GM12878 (cell line): Measurements from ENCODE around the gene CNST.

Experiments
- BACH1 ChIP-seq: fragments of 450-650 bp; IDR thresholded peaks from 2 replicates; pipeline ENCODE4 v1.6.1; 2017; ENCODE audit warnings: mild to moderate bottlenecking, borderline replicate concordance
- BHLHE40 ChIP-seq, 2 experiments: fragments of 450-650 bp in 1 of 2; IDR thresholded peaks; 2 replicates each; pipeline ENCODE4 v1.6.1; 2011 to 2017; ENCODE audit warnings: low read depth in 2 of 2, borderline replicate concordance in 1 of 2, improper control_type of control experiment in 1 of 2, low read length in 1 of 2, mild to moderate bottlenecking in 1 of 2
- EED ChIP-seq: sonication (generic); IDR thresholded peaks from 2 replicates; pipeline ENCODE4 v1.6.1; 2016; ENCODE audit warnings: antibody characterized with exemption, low read depth
- ETV6 ChIP-seq, 2 experiments: fragments of 450-650 bp in 1 of 2; IDR thresholded peaks in 1 of 2; conservative IDR thresholded peaks in 1 of 2; 2 replicates each; pipeline ENCODE4 v1.6.1; 2014; ENCODE audit warnings: antibody characterized with exemption in 1 of 2, borderline replicate concordance in 1 of 2, low read depth in 1 of 2, mild to moderate bottlenecking in 1 of 2, moderate library complexity in 1 of 2
- FOS ChIP-seq: IDR thresholded peaks from 3 replicates; pipeline ENCODE4 v1.6.1; 2011; ENCODE audit warnings: borderline replicate concordance; ENCODE audit not compliant: insufficient read length; ENCODE audit errors: extremely low read depth
- HDAC2 ChIP-seq: fragments of 200-600 bp; sonication (generic); IDR thresholded peaks from 2 replicates; pipeline ENCODE4 v1.6.1; 2017
- NR2F1 ChIP-seq: fragments of 450-650 bp; conservative IDR thresholded peaks from 2 replicates; pipeline ENCODE4 v1.6.1; 2017; ENCODE audit warnings: mild to moderate bottlenecking
- TAF1 ChIP-seq: IDR thresholded peaks from 2 replicates; pipeline ENCODE4 v1.6.1; 2011; ENCODE audit warnings: mild to moderate bottlenecking, low read depth, low read length, borderline replicate concordance
- ZSCAN29 ChIP-seq: fragments of 450-650 bp; IDR thresholded peaks from 2 replicates; pipeline ENCODE4 v1.6.1; 2017; ENCODE audit warnings: mild to moderate bottlenecking, moderate library complexity
- TF ChIP-seq, protein P1 (sequence below), 3 experiments: IDR thresholded peaks in 2 of 3; conservative IDR thresholded peaks in 1 of 3; 2 replicates each; pipeline ENCODE4 v1.5.1; 2011; ENCODE audit warnings: low read depth in 3 of 3, low read length in 3 of 3, mild to moderate bottlenecking in 3 of 3, control low read depth in 2 of 3, moderate library complexity in 2 of 3, inconsistent platforms in 1 of 3, mixed read lengths in 1 of 3; ENCODE audit not compliant: control insufficient read depth in 2 of 3, insufficient read depth in 1 of 3; ENCODE audit errors: extremely low read depth in 1 of 3

DNA sequence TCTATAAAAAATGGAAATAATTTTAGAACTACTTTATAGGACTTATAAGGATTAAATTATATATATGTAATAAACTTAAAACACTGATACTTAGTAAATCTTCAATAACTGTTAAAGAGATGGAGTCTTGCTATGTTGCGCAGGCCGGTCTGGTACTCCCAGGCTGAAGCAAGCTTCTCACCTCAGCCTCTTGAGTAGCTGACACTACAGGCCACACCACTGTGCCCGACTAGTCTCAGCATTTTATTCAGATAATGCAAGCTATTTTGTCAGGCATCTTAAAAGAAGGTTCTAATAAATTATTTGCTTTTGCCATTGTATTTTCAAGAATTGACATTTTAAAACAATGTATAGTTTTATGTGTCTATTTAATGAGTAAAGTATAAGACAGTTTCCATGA, 20.8 kb downstream of the CNST start:
- no peak for TF ChIP-seq EED
- no peak for TF ChIP-seq BHLHE40 (IDR thresholded peaks at IDR 0.05; ENCODE audit: borderline replicate concordance in 1 of 2, low read depth in 2 of 2, low read length in 1 of 2)
- no peak for TF ChIP-seq NR2F1
- TF ChIP-seq BACH1, result no peak
- TF ChIP-seq ETV6 (conservative IDR thresholded peaks at IDR 0.05 in 1 of 2, IDR thresholded peaks at IDR 0.05 in 1 of 2; ENCODE audit: borderline replicate concordance in 1 of 2, low read depth in 1 of 2), result no peak
- no peak for TF ChIP-seq FOS
- no peak for TF ChIP-seq ZSCAN29
- TF ChIP-seq HDAC2, result no peak
- TF ChIP-seq, protein P1, sequence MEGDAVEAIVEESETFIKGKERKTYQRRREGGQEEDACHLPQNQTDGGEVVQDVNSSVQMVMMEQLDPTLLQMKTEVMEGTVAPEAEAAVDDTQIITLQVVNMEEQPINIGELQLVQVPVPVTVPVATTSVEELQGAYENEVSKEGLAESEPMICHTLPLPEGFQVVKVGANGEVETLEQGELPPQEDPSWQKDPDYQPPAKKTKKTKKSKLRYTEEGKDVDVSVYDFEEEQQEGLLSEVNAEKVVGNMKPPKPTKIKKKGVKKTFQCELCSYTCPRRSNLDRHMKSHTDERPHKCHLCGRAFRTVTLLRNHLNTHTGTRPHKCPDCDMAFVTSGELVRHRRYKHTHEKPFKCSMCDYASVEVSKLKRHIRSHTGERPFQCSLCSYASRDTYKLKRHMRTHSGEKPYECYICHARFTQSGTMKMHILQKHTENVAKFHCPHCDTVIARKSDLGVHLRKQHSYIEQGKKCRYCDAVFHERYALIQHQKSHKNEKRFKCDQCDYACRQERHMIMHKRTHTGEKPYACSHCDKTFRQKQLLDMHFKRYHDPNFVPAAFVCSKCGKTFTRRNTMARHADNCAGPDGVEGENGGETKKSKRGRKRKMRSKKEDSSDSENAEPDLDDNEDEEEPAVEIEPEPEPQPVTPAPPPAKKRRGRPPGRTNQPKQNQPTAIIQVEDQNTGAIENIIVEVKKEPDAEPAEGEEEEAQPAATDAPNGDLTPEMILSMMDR (IDR thresholded peaks at IDR 0.05 in 2 of 3, conservative IDR thresholded peaks at IDR 0.05 in 1 of 3; ENCODE audit: control insufficient read depth in 2 of 3, extremely low read depth in 1 of 3, insufficient read depth in 1 of 3, low read depth in 3 of 3, low read length in 3 of 3), result no peak
- no peak for TF ChIP-seq TAF1
